GM21576 (cell line): ENCODE results near the gene CCDC91.
A peak's percentile ranks its signal among the peaks of the same experiment; 100 is the strongest.

Experiments
- ATAC-seq: cut with Tn5 transposase; IDR thresholded peaks from one replicate; pipeline ENCODE4 v1.9.1; 2021; ENCODE audit warnings: mild to moderate bottlenecking, moderate library complexity; ENCODE audit not compliant: unreplicated experiment

CCDC91 gene, protein sequence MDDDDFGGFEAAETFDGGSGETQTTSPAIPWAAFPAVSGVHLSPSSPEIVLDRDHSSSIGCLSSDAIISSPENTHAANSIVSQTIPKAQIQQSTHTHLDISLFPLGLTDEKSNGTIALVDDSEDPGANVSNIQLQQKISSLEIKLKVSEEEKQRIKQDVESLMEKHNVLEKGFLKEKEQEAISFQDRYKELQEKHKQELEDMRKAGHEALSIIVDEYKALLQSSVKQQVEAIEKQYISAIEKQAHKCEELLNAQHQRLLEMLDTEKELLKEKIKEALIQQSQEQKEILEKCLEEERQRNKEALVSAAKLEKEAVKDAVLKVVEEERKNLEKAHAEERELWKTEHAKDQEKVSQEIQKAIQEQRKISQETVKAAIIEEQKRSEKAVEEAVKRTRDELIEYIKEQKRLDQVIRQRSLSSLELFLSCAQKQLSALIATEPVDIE

DNA sequence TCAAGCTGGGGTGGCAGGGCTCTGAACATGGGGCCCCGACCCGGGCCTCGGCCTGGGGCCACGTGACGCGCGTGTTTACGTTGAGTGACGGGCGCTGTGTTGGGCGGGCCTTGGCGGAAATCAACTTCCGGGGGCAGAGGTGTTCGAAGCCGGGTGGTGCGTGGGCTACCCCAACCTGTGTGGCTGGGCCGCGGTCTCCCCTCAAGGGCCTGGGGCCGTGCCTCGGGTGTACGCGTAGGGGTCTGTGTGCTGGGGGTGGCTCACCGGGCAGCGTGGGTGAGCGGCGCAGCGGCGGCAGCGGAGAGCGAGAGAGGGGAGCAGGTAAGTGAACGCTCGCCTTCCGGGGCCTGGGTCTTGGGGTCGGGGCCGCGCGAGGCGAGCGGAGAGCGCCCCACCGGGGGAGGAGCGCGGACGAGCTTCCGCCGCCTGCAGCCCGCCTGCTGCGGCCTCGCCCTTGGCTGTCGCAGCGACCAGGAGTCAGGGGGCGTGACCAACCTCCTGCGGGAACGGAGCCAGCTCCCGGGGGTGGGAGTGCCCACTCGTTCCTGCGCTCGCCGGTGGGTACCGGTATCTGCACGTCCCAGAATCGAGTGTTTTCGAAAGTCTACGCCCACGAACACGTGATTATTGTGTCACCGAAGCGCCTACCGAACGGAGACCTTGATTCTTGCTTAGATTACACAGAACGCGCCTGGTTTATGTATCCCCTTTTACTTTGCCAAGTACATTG is at the start of gene CCDC91:
Gene CCDC91 (plus strand): TSS at position 136 of the 730 bp plus-strand sequence. CDS start 66,760 bp downstream, outside the sequence.
- peak; percentile 84 for ATAC-seq

DNA sequence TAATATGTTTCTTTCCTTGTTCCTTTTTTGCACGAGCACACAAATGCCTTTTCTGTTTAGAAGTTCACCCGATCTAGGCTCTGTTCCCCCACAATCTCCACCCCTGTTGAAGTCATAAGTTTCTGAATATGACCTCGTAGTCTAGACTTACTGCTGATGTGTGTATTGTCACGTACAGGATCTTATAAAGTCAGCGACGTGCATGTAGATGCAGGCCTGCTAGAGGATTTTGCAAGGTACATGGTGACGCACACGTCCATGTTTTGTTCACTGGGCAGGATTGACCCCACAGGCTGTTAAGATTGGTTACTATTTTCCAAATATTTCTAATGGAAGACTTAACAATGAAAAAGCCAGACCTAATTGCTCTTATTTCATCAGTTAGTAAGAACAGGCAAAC is 46.2 kb upstream of the CCDC91 start:
- ATAC-seq: no peak

DNA sequence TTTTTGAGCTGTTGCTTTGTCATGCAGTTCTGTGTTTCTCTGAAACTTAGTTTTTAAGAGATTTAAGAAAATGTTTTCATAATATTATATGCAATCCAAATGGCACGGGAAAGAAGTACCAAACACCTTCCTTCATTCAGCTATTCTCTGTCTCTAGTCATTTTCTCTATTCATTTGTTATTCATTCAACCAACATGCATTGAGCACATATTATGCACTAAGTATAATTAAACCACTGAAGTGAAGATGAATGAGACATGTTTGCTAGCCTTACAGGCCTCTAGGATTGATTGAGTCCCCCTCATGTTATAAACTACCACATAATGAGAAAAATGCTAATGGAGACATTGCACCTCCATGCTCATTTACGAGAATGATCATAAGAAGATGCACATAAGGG is 45.7 kb upstream of the CCDC91 start:
- no peak for ATAC-seq

DNA sequence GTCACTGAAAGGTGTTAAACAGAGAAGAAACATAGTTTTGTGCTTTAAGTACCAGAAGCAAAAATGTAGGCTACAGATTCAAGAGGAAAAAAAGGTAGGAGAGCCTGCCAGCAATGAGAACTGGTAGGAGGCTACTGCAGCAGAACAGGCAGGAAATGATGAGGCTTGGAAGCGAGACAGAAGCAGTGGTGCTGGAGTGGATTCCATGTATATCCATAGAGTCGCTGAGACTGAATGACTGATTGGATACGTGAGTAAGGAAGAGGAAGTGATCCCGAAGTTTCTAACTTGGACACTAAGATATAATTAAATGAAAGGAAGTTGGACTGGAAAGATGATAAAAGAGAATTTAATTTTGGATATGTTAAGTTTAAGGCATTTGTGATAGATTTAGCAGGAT is 45.0 kb upstream of the CCDC91 start:
- no peak for ATAC-seq

DNA sequence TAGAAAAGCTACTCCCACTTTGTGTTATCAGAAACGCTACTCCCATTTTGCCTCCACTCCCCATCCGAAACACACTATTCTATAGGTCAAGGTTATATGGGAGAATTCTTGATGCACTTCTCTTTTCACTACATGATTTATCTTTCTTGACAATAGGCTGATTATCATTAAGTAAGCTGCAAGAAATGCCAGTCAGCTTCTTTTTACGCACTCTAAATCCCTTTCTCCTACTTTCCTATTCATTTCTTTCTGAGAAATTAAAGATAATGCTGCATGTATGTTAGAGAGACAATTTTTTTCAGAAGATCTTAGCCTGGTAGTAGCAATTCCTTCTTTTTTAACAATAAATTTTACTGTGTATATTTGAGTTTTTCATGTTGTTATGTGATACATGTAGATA is 41.0 kb upstream of the CCDC91 start:
- ATAC-seq: no peak

DNA sequence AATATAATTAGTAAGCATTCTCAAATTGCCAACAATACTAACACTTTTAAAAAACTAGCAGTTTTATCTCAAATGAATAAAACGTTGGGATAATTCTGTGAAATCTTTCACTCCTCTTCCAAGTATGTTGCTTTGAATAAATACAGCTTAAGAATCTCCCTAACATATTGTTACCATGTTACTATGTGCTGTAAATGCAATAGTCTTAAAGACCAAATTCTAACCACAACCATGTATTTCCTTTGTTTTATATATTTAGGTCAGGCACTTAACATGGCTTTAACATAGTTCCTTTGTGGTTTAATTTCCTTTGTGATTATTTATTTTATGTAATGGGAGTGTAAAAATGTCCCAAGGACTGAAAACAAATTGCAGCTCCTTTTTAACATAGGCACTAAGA is 33.9 kb upstream of the CCDC91 start:
- no peak for ATAC-seq

DNA sequence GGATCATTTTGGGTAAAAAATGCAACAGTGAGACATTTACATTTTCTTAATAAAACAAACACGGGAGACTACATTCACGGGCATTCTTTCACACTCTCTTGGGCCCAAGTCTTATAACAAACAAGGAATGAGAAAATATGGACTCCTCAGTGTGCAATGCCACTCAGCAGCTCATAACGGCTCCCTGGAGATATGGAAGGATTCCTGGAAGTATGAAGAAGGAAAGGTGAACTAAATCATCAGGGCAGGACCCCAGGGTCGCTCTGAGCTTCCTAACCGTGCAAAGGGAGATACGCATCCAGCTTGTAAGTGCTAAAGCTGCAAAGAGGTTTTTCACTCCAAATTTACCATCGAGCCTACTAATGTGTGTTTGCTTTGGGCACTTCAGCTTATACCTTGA is 33.5 kb upstream of the CCDC91 start:
- no peak for ATAC-seq

DNA sequence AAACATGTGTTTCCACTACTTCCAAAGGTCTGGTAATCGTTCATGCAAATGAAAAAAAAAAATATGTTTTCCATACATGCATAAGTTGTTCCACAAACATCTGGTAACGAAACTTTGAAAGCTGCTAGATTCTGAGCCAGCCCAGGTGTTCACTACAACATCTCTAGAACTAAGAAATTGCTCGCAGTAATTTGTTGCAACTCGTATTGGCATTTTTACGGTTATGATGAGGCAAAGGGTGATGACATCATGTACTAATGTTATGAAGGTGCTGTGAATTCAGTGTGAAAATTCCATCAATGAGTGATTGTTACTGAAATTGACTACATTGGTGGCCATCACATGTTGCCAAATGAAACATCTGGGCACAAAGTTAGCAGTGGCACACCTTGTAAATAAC is 31.9 kb upstream of the CCDC91 start:
- ATAC-seq: no peak

DNA sequence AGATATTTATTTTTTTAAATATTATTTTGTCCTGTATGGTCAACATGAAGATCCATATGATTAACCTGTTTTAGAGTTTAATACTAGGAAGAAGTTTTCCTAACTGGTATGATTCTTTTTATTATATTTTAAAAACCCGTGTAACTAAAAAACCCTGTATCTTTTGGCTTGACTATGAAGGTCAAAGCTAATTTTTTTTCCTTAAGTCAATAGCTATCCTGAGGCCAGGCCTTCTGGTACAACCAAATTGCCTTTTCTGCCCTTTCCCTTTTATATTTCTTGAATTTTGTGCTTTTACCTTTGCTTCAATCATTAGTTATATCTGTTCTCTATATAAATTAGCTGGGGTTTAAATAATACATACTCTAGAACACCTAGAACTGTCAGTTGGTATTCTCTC is 30.6 kb upstream of the CCDC91 start:
- ATAC-seq: no peak

DNA sequence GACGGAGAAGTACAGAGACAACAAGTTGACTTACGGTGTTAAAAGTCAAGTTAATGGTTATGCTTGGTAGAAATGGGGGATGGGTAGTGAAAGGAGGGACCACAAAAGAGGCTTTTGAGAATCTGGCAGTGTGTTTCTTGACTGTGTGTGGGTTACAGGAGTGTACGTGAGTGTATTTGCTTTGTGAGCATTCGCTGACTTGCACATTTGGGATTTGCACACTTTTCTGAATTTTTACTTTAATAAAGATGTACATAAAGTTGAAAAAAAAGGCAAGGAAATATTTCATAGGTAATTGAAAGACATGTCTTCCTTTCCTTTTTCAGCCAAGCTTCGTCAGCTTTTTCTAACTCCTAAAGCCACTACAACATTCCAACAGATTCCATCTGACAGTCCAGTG is 28.6 kb upstream of the CCDC91 start:
- no peak for ATAC-seq

DNA sequence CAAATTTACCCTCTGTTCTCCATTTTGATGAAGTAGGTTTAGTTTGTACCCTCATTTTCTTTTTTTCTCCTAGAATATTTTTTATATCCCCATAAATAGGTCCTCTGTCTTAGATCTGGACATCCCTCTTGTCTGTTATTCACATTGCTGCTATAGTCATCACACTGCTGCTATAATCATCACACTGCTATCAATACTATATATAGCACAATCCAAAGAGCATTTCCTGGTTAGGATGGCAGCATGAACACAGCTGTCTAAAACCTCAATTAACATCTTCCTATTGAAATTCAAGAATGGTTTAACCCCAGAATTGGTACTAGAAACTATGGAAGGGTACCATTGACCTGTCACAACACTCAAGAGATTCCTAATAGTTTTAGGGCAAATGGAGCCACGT is 27.6 kb upstream of the CCDC91 start:
- ATAC-seq: no peak

DNA sequence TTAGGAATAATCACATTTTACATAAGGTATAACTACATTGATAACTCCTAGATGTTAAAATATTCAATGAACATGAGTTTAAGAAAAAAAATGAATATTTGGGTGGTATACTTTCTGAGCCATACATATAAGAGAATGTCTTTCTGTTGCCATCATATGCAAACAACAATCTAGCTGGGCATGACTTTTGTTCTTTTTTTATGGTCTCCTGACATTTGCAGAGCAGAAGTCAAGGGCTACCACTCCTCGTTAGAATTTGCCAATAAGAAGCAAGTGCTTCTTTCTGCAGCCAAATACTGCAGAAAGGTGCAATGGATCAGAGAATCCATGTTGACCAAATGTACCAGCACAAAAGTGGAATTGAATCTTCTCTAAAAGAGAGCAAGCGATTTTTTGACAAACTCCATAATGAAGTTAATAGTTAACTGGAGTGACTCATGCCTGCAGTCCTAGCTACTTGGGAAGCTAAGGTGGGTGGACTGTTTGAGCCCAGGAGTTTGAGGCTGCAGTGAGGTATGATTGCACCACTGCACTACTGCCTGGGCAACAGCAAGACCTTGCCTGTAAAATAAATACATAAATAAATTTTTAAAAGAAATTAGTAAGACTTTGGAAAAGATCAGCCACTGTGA is 25.5 kb upstream of the CCDC91 start:
- ATAC-seq: no peak

DNA sequence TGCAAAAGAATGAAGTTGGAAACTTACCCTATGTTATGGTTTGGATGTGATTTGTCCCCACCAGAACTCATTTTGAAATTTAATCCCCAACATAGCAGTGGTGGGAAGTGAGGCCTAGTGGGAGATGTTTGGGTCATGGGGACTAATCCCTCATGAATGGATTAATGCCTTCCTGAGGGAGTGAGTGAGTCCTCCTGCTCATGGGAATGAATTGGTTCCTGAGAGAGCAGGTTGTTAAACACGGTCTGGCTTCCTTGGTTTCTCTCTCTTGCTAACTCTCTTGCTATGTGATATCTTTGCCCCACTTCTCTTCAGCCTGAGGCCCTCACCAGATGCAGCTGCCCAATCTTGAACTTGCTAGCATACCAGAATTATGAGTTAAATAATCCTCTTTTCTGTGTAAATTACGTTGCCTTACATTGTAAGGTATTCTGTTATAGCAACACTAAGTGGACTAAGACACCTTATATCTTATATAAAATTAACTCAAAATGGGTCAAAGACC is 22.2 kb upstream of the CCDC91 start:
- ATAC-seq: no peak

DNA sequence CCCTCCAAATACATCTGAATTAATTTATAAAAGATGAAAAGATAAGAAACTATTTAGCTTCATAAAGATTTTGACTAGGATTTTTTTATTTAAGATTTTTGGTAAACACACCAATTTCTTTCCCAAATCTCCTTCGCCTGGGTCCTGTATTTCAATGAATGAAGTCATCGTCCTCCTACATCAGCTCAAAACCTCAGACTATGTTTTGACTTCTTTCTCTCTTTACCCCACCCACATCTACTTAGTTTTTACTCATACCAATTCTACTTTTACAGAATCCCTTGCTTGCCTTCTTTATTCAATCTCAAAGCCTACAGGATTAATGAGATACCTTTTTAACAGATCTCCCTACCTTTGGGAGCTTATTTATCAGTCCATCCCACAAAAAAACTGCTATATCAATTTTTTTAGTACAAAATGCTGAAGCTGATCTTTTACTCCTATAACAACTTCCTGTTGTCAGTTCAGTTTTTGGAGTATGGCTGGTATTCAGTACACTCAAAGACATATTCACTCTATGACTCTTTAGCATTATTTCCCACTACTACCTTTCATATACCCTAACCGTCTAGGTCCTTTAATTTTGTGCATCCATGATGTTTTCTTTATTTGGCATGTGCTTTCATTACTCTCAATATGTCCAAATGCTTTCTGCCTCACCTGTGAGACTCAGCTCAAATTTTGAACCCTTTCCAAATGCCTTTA is 18.7 kb upstream of the CCDC91 start:
- no peak for ATAC-seq

DNA sequence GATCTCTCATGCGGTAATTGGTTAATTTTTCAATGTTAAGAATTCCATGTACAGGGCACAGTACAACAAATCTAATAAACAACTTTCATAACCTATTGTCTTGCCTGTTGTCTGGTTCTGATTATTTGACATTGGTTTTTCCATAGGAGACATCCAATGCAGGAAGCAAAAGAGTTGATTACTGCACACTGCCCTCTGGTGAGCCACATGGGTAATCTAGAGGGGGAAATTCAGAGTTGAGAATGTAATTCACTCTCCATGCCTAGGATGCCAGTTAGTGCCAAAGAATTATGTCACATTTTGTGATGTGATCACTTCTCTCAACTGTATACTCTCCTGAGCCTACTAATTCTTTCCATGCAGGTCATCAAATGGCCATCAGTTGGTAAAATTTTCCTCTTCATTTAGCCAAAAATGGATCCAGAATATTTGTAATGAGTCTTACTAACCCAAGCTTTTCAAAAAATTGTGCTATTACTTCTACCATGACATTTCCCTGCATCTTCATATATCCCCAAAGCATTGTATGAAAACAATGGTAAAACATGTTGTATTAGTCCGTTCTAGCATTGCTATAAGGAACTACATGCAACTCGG is 17.7 kb upstream of the CCDC91 start:
- no peak for ATAC-seq

DNA sequence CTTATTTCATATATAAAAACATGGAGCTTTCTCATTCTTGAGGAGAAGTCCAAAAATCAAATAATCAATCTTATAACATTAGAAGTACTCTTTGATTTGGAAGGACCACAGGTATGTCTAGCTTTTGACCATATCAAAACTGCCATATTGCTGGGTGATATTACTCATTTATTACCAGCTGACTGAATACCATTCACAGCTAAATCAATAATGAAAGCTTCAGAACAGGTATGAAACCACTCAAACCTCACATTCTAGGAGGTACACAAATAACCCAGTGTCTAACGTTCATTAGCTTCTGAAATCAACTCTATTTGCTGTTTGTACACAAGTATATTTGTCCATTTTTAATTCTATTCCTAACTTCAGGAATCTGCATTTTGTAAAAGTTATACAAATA is 16.8 kb upstream of the CCDC91 start:
- no peak for ATAC-seq

DNA sequence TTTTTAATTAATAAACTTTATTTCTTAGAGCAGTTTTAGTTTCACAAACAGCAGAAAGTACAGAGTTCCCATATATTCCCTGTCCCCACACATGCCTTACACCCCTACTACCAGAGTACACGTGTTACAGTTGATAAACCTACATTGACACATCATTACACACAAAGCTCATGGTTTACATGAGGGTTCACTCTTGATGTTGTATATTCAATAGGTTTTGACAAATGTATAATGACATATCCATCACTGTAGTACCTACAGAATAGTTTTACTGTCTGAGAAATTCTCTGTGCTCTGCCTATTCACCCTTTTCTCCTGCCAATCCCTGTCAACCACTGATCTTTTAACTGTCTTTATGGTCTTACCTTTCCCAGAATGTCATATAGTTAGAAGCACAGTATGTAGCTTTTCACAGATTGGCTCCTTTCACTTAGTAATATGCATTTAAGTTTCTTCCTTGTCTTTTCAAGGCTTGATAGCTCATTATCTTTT is 15.1 kb upstream of the CCDC91 start:
- ATAC-seq: no peak

DNA sequence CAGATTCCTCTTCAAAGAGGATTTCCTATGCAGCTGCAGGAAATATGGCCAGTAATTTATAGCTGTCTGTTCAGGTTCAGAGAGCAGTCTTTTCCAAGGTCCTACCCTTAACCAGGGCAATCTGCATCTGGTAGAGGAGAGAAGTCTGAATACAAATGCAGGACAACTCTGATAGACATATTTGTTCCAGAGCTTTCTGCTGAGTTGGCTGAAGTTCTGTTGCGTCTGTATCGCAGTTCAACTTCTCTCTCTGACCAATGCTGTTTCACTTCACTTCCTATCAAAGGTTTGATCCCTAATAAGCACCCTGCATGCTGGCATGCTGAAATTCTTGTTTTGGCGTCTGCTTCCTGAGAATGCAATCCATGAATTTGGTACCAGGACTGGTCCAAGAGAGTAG is 14.0 kb upstream of the CCDC91 start:
- ATAC-seq: no peak

DNA sequence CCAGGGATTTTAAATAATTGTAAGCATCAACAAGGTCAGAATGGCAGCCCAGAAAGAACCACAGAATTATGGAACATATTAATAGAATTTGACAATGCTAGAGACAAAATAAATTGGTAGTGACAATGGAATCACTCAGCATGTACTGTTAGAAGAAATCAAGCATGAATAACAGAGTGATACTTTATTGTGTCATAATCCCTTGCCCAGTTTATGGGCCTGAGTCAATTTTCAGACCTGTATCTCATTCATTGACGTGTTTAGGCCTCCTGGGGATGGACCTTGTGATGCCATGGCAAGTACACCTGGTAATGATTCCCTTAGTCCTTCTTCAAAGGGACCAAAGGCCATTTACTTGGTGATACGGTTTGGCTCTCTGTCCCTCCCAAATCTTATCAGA is 12.8 kb upstream of the CCDC91 start:
- no peak for ATAC-seq

DNA sequence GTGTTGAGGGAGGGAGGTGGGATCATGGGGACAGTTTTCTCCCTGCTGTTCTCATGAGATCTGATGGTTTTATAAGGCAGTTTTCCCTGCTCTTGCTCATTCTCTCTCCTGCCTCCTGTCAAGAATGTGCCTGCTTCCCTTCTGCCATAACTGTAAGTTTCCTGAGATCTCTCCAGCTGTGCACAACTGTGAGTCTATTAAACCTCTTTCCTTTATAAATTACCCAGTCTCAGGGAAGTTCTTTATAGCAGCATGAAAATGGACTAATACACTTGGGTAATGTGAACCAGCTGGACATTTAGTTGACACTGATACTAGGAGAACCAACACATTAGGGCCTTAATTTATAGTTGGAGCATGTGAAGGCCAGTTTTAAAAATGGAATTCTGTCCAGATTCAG is 12.4 kb upstream of the CCDC91 start:
- no peak for ATAC-seq

DNA sequence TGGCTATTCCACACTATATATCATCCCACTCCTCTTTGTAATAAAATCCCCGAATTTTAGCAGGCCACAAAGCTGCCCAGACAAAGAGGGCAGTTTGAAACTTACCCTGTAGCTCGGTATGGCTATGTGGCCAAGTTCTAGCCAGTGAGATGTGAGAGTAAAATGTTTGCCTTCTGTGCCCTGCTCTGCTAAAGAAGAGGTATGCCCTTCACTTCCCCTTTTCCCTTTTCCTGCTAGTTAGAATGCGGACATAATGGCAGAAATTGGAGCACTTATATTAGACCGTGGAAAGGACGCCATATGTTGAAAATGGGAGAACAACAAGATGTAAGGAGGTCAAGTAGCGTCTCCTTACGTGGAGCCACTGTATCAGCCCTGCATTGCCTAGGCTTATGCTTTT is 11.5 kb upstream of the CCDC91 start:
- ATAC-seq: no peak
